Stomach (tissue), 4 donors: Measurements from ENCODE around the gene PARP3.

Experiments
- CTCF ChIP-seq, 7 experiments: fragments of 450-650 bp in 4 of 7; fragments of 200-600 bp in 3 of 7; sonication (generic) in 3 of 7; IDR thresholded peaks; one replicate each; pipeline ENCODE4 v1.5.1; 2016 to 2019; ENCODE audit warnings: antibody characterized with exemption in 7 of 7, control low read depth in 2 of 7, mild to moderate bottlenecking in 1 of 7
- POLR2A ChIP-seq, 4 donors: fragments of 450-650 bp; IDR thresholded peaks; one replicate each; pipeline ENCODE4 v1.6.1; 2016; ENCODE audit warnings: antibody characterized with exemption in 4 of 4, control low read depth in 2 of 4, mild to moderate bottlenecking in 1 of 4, moderate library complexity in 1 of 4
- POLR2AphosphoS5 ChIP-seq, 3 donors: sonication (generic); formaldehyde crosslinking; IDR thresholded peaks; one replicate each; pipeline ENCODE4 v1.6.1; 2016; ENCODE audit warnings: antibody characterized with exemption in 3 of 3

- no peak for TF ChIP-seq CTCF (IDR thresholded peaks at IDR 0.05)
- no peak for TF ChIP-seq POLR2A (IDR thresholded peaks at IDR 0.05)
- no peak for TF ChIP-seq POLR2AphosphoS5 (IDR thresholded peaks at IDR 0.05)
These were observed 55.0 kb downstream of the PARP3 start for GRCh38 chr3:51997172-51997571.
